Measurements from ENCODE around the gene TEAD1.
"Not testable (repeated sequence)": the region's sequence is repeated elsewhere in the genome, so short reads cannot be mapped to it uniquely, and the experiment has no call there.

TEAD1 gene

GRCh38 chr11:12745787-12746186, 71.6 kb downstream of the TEAD1 start:
- DNase-seq: no peak

GRCh38 chr11:12746593-12747097, 72.4 kb downstream of the TEAD1 start:
- no peak for DNase-seq

GRCh38 chr11:12748561-12748960, 74.3 kb downstream of the TEAD1 start:
- DNase-seq: no peak

GRCh38 chr11:12749442-12749841, 75.2 kb downstream of the TEAD1 start:
- DNase-seq: no peak

GRCh38 chr11:12750181-12750580, 76.0 kb downstream of the TEAD1 start:
- DNase-seq: no peak

GRCh38 chr11:12752868-12753524, 78.8 kb downstream of the TEAD1 start:
- no peak for DNase-seq

GRCh38 chr11:12754021-12754420, 79.8 kb downstream of the TEAD1 start:
- DNase-seq: no peak

- no peak for DNase-seq
These were observed 80.5 kb downstream of the TEAD1 start for GRCh38 chr11:12754582-12755234.

- DNase-seq: no peak
These were observed 81.6 kb downstream of the TEAD1 start for GRCh38 chr11:12755510-12756453.

- DNase-seq: no peak
These were observed 82.2 kb downstream of the TEAD1 start for GRCh38 chr11:12756454-12756806.

GRCh38 chr11:12756867-12757266, 82.6 kb downstream of the TEAD1 start:
- no peak for DNase-seq

GRCh38 chr11:12757416-12757815, 83.2 kb downstream of the TEAD1 start:
- DNase-seq: no peak

GRCh38 chr11:12758117-12758516, 83.9 kb downstream of the TEAD1 start:
- DNase-seq: not testable (repeated sequence)

- no peak for DNase-seq
These were observed 86.8 kb downstream of the TEAD1 start for GRCh38 chr11:12761029-12761428.

- no peak for DNase-seq
These were observed 88.1 kb downstream of the TEAD1 start for GRCh38 chr11:12762278-12762677.

- no peak for DNase-seq
These were observed 88.6 kb downstream of the TEAD1 start for GRCh38 chr11:12762696-12763324.

GRCh38 chr11:12764187-12764914, 90.1 kb downstream of the TEAD1 start:
- DNase-seq: no peak

GRCh38 chr11:12765428-12765827, 91.2 kb downstream of the TEAD1 start:
- DNase-seq: no peak

- no peak for DNase-seq
These were observed 92.8 kb downstream of the TEAD1 start for GRCh38 chr11:12767027-12767426.

- no peak for DNase-seq
These were observed 93.4 kb downstream of the TEAD1 start for GRCh38 chr11:12767577-12767976.

- DNase-seq: no peak
These were observed 94.8 kb downstream of the TEAD1 start for GRCh38 chr11:12768726-12769673.
